ENCODE results near the gene ROR2. TPM values are rescaled to one million over a fixed set of nuclear protein-coding genes. Genes with fewer than 3 reads are reported as not detected.

ROR2 gene
- total RNA-seq, 1 experiment from 2014 or later: not detected

- CTCF ChIA-PET: no interaction called here
- H3F3A ChIP-seq (ENCODE audit: low read length, unreplicated experiment): no peaks in the 10 kb centered on the region
- H3K27ac ChIP-seq (ENCODE audit: low read length): no peak overlapping the region
- DNase-seq (no peak), ATAC-seq (no peak)
- H3K36me3 ChIP-seq (ENCODE audit: low read depth, low read length): no peaks in the 10 kb centered on the region
- no peaks in the 10 kb centered on the region for H3K79me2 ChIP-seq (ENCODE audit: low read length)
- H3K9me3 ChIP-seq (ENCODE audit: low read length): no peaks in the 10 kb centered on the region
- no peak overlapping the region for H2AFZ ChIP-seq (ENCODE audit: low read length)
- no peaks in the 10 kb centered on the region for H4K20me1 ChIP-seq (ENCODE audit: low read length)
- H3K9ac ChIP-seq (ENCODE audit: low read length): no peak overlapping the region
- intact Hi-C loops (cut with micrococcal nuclease): no loop called here
- TF ChIP-seq, protein P1, sequence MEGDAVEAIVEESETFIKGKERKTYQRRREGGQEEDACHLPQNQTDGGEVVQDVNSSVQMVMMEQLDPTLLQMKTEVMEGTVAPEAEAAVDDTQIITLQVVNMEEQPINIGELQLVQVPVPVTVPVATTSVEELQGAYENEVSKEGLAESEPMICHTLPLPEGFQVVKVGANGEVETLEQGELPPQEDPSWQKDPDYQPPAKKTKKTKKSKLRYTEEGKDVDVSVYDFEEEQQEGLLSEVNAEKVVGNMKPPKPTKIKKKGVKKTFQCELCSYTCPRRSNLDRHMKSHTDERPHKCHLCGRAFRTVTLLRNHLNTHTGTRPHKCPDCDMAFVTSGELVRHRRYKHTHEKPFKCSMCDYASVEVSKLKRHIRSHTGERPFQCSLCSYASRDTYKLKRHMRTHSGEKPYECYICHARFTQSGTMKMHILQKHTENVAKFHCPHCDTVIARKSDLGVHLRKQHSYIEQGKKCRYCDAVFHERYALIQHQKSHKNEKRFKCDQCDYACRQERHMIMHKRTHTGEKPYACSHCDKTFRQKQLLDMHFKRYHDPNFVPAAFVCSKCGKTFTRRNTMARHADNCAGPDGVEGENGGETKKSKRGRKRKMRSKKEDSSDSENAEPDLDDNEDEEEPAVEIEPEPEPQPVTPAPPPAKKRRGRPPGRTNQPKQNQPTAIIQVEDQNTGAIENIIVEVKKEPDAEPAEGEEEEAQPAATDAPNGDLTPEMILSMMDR (conservative IDR thresholded peaks at IDR 0.05; ENCODE audit: low read depth, low read length): no peak
- no peak for TF ChIP-seq EZH2phosphoT487 (IDR thresholded peaks at IDR 0.05; ENCODE audit: borderline replicate concordance, low read length)
- TF ChIP-seq EZH2 (IDR thresholded peaks at IDR 0.05; ENCODE audit: low read length, unreplicated experiment): no peak
- POLR2A ChIA-PET (ENCODE audit: unreplicated experiment): no interaction called here
- no TSS peak for BruUV-seq (replicated peaks)
- H3K4me1 ChIP-seq (ENCODE audit: insufficient read depth, low read length): no peaks in the 10 kb centered on the region
- no peaks in the 10 kb centered on the region for H3K9me2 ChIP-seq (replicated peaks; ENCODE audit: low read length)
- peaks cover 68% of the 10 kb centered on the region for H3K27me3 ChIP-seq (ENCODE audit: low read length)
- no peak overlapping the region for H3K4me3 ChIP-seq (ENCODE audit: low read length)
- H3K4me2 ChIP-seq (ENCODE audit: low read length): peak overlapping the region; percentile 56; the same call in 1 of the 2 replicates
Observed at GRCh38 chr9:91948101-91948596, 1.9 kb downstream of the ROR2 start.

DNA sequence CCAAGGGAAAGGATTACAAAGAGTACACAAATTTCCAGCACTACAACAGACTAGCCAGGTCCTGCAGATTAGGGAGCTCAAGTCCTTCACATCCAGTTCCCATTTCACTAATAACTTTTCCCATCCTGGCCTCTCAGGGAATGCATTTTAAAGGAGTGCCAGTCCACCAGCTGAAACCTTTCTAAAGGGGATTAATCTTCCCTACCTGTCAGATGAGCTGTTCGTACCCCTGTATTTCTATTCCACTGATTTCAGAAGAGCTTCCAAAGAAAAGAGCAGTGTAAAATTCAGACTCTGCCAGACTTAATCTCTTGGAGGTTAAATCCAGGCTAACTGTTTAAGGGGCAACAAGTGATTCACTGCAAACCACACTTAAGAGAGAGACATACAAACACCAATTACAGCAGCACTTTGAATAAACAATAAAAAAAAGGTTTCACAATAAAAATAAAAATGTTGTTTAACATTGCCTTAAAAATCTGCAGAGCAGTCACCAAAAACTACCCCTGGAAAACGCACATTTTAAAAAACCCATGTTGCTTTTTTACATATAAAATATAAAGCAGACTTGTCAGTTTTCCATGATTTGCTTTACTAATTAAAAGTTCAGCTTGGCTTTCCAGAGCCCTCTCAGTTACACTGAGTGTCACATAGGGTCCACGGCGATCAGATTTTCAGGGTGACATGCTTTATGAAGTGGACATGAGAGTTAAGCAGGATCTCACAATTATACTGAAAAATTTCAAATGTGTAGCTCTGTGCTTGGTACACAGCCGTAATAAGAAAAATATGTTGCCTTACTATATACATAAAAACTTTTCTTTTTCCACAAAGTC, 3.2 kb downstream of the ROR2 start:
- intact Hi-C loops (cut with micrococcal nuclease): no loop called here

More for the DNA sequence above, 3.2 kb downstream of the ROR2 start:
- Histone ChIP-seq H3K36me3 (ENCODE audit: low read depth, low read length) (no peaks in the 10 kb centered on the region), H4K20me1 (ENCODE audit: low read length) (no peaks in the 10 kb centered on the region), H3K4me1 (ENCODE audit: insufficient read depth, low read length) (no peaks in the 10 kb centered on the region), H3K27ac (ENCODE audit: low read length) (no peak overlapping the region), H3K4me3 (ENCODE audit: low read length) (no peak overlapping the region), H3K9me2 (replicated peaks; ENCODE audit: low read length) (no peaks in the 10 kb centered on the region), H3K27me3 (ENCODE audit: low read length) (peaks cover 81% of the 10 kb centered on the region), H3K79me2 (ENCODE audit: low read length) (no peaks in the 10 kb centered on the region), H3K4me2 (ENCODE audit: low read length) (no peak overlapping the region), H3F3A (ENCODE audit: low read length, unreplicated experiment) (no peaks in the 10 kb centered on the region), H2AFZ (ENCODE audit: low read length) (no peak overlapping the region), H3K9me3 (ENCODE audit: low read length) (no peaks in the 10 kb centered on the region), H3K9ac (ENCODE audit: low read length) (no peak overlapping the region)
- DNase-seq (no peak), ATAC-seq (no peak)
- CTCF ChIA-PET: no interaction called here
- POLR2A ChIA-PET (ENCODE audit: unreplicated experiment): no interaction called here
- TF ChIP-seq, protein P1 (conservative IDR thresholded peaks at IDR 0.05; ENCODE audit: low read depth, low read length): no peak
- no peak for TF ChIP-seq EZH2phosphoT487 (IDR thresholded peaks at IDR 0.05; ENCODE audit: borderline replicate concordance, low read length)
- no peak for TF ChIP-seq EZH2 (IDR thresholded peaks at IDR 0.05; ENCODE audit: low read length, unreplicated experiment)
- BruUV-seq (replicated peaks): no TSS peak

Data from PC-3 (cell line).